Non-pigmented ciliary epithelial cell (primary cell): ENCODE measurements around the gene ARMC8.

ENCODE experiments used
- DNase-seq: peaks from one replicate; pipeline ENCODE4 v3.0.0-alpha.2; 2010; ENCODE audit warnings: low read depth

The ARMC8 gene

GRCh38 chr3:138245026-138245425 lies 57.9 kb downstream of the ARMC8 start:
- DNase-seq, result no peak

- DNase-seq, result no peak
Observed at GRCh38 chr3:138249636-138250035, 62.5 kb downstream of the ARMC8 start.

GRCh38 chr3:138253609-138254008 lies 66.5 kb downstream of the ARMC8 start:
- no peak for DNase-seq

GRCh38 chr3:138254216-138254615 lies 67.1 kb downstream of the ARMC8 start:
- no peak for DNase-seq

GRCh38 chr3:138256022-138256421 lies 68.9 kb downstream of the ARMC8 start:
- no peak for DNase-seq

- no peak for DNase-seq
Observed at GRCh38 chr3:138257986-138258385, 70.9 kb downstream of the ARMC8 start.

GRCh38 chr3:138259126-138259525 lies 72.0 kb downstream of the ARMC8 start:
- DNase-seq, result no peak

GRCh38 chr3:138260611-138261010 lies 73.5 kb downstream of the ARMC8 start:
- no peak for DNase-seq

- DNase-seq, result no peak
Observed at GRCh38 chr3:138263104-138263503, 76.0 kb downstream of the ARMC8 start.

GRCh38 chr3:138265745-138266144 lies 78.6 kb downstream of the ARMC8 start:
- DNase-seq, result no peak

GRCh38 chr3:138267083-138267482 lies 80.0 kb downstream of the ARMC8 start:
- DNase-seq, result no peak

- no peak for DNase-seq
Observed at GRCh38 chr3:138270245-138270644, 83.1 kb downstream of the ARMC8 start.

- no peak for DNase-seq
Observed at GRCh38 chr3:138271189-138271794, 84.2 kb downstream of the ARMC8 start.

GRCh38 chr3:138281561-138281960 lies 94.5 kb downstream of the ARMC8 start:
- no peak for DNase-seq

- DNase-seq, result no peak
Observed at GRCh38 chr3:138282836-138283235, 95.7 kb downstream of the ARMC8 start.

- no peak for DNase-seq
Observed at GRCh38 chr3:138284079-138284478, 97.0 kb downstream of the ARMC8 start.

- no peak for DNase-seq
Observed at GRCh38 chr3:138284957-138285477, 97.9 kb downstream of the ARMC8 start.

GRCh38 chr3:138289260-138289659 lies 102.2 kb downstream of the ARMC8 start:
- DNase-seq, result no peak

GRCh38 chr3:138289701-138290100 lies 102.6 kb downstream of the ARMC8 start:
- no peak for DNase-seq

- no peak for DNase-seq
Observed at GRCh38 chr3:138296639-138297038, 109.5 kb downstream of the ARMC8 start.

- DNase-seq, result no peak
Observed at GRCh38 chr3:138297059-138297607, 110.0 kb downstream of the ARMC8 start.

- no peak for DNase-seq
Observed at GRCh38 chr3:138297876-138298275, 110.8 kb downstream of the ARMC8 start.

GRCh38 chr3:138300647-138301046 lies 113.5 kb downstream of the ARMC8 start:
- DNase-seq, result no peak

GRCh38 chr3:138303474-138303873 lies 116.4 kb downstream of the ARMC8 start:
- DNase-seq, result no peak
